Activated CD4-positive, CD25-positive, alpha-beta regulatory T cell (primary cell): ENCODE results near the gene PTH1R.
"Not testable (repeated sequence)": the region's sequence is repeated elsewhere in the genome, so short reads cannot be mapped to it uniquely, and the experiment has no call there.

Source experiments
- DNase-seq, 4 experiments: peaks; one replicate each; lab custom pipeline; 2025; lab: John Stamatoyannopoulos, UW

Gene PTH1R

GRCh38 chr3:46899151-46900006, 21.9 kb downstream of the PTH1R start:
- no peak for DNase-seq

- DNase-seq, result no peak
Measured at GRCh38 chr3:46900007-46900292, 22.4 kb downstream of the PTH1R start.

- no peak for DNase-seq
Measured at GRCh38 chr3:46900356-46900755, 22.8 kb downstream of the PTH1R start.

- DNase-seq, result no peak
Measured at GRCh38 chr3:46901061-46901460, 23.5 kb downstream of the PTH1R start.

- no peak for DNase-seq
Measured at GRCh38 chr3:46901591-46902187, 24.2 kb downstream of the PTH1R start.

- DNase-seq, result no peak
Measured at GRCh38 chr3:46902188-46902631, 24.7 kb downstream of the PTH1R start.

GRCh38 chr3:46903341-46904302, 26.1 kb downstream of the PTH1R start:
- DNase-seq, result no peak

- no peak for DNase-seq
Measured at GRCh38 chr3:46904303-46905212, 27.0 kb downstream of the PTH1R start.

- DNase-seq, result no peak
Measured at GRCh38 chr3:46905213-46905560, 27.7 kb downstream of the PTH1R start.

- DNase-seq, result no peak
Measured at GRCh38 chr3:46905661-46906451, 28.3 kb downstream of the PTH1R start.

GRCh38 chr3:46906471-46907058, 29.0 kb downstream of the PTH1R start:
- no peak for DNase-seq

- no peak for DNase-seq
Measured at GRCh38 chr3:46907271-46907670, 29.8 kb downstream of the PTH1R start.

GRCh38 chr3:46907960-46908293, 30.4 kb downstream of the PTH1R start:
- DNase-seq, result no peak

- no peak for DNase-seq
Measured at GRCh38 chr3:46908294-46908985, 30.9 kb downstream of the PTH1R start.

GRCh38 chr3:46908986-46909534, 31.5 kb downstream of the PTH1R start:
- no peak for DNase-seq

- peak; percentile 41 to 59 (median 54) for DNase-seq
Measured at GRCh38 chr3:46909535-46910161, 32.1 kb downstream of the PTH1R start.

GRCh38 chr3:46910166-46910760, 32.7 kb downstream of the PTH1R start:
- no peak for DNase-seq

GRCh38 chr3:46910914-46911313, 33.4 kb downstream of the PTH1R start:
- not testable (repeated sequence) for DNase-seq

- no peak for DNase-seq
Measured at GRCh38 chr3:46912986-46913385, 35.5 kb downstream of the PTH1R start.
